Mucosa of descending colon (tissue), 3 donors: ENCODE data around the gene GRIK5. TPM values are rescaled to one million over a fixed set of nuclear protein-coding genes. Genes with fewer than 3 reads are reported as not detected.

Source experiments
- ATAC-seq: fragments of 200-7000 bp; cut with Tn5 transposase; one replicate; pipeline ENCODE4 v1.9.1; 2020; ENCODE audit warnings: mild to moderate bottlenecking, moderate library complexity
- DNase-seq, 3 donors: peaks; one replicate each; pipeline ENCODE4 v3.0.0-alpha.2; 2020
- H3K36me3 ChIP-seq: fragments of 200-600 bp; one replicate; pipeline ENCODE4 v1.8.0; 2021; ENCODE audit warnings: low read depth, mild to moderate bottlenecking
- H3K4me1 ChIP-seq: fragments of 200-600 bp; one replicate; pipeline ENCODE4 v1.8.0; 2021; ENCODE audit warnings: low read depth, mild to moderate bottlenecking
- H3K4me3 ChIP-seq: fragments of 200-600 bp; one replicate; pipeline ENCODE4 v1.8.0; 2021; ENCODE audit warnings: mild to moderate bottlenecking
- H3K9me3 ChIP-seq: fragments of 200-600 bp; one replicate; pipeline ENCODE4 v1.8.0; 2021; ENCODE audit warnings: mild to moderate bottlenecking
- intact Hi-C, 2 donors: fragments of 100-400 bp; cut with DNase I in 1 of 2; cut with micrococcal nuclease in 1 of 2; formaldehyde crosslinking; loops; one replicate each; pipeline versions ENCODE4 v1.11.0 to v1.11.1; 2022; cut with DNase I, micrococcal nuclease
- total RNA-seq, 3 donors: library from RNA; stranded (reverse); fragmentation: NEBNext Ultra II Directional in 2 of 3; extraction: Animal tissue kit (Norgen Biotek cat#: 25700) in 2 of 3; gene quantifications; one replicate each; pipeline versions ENCODE4 v1.2.1 to v1.2.4, GENCODE V29; 2021 to 2023
- TF ChIP-seq, protein P1 (sequence below): fragments of 200-600 bp; IDR thresholded peaks from one replicate; pipeline ENCODE4 v1.8.0; 2022; ENCODE audit warnings: antibody characterized with exemption, mild to moderate bottlenecking
- donor health status: DM: no; HTN: no; CAD: no; lungs with moderate emphysema.
- donor health status: DM: no; HTN: no; CAD: no.
- donor health status: DM: no; HTN: yes; CAD: no.

Gene GRIK5
- total RNA-seq, 3 donors from 2014 or later, result 0.67 to 25.8 (median 2.0) TPM

DNA sequence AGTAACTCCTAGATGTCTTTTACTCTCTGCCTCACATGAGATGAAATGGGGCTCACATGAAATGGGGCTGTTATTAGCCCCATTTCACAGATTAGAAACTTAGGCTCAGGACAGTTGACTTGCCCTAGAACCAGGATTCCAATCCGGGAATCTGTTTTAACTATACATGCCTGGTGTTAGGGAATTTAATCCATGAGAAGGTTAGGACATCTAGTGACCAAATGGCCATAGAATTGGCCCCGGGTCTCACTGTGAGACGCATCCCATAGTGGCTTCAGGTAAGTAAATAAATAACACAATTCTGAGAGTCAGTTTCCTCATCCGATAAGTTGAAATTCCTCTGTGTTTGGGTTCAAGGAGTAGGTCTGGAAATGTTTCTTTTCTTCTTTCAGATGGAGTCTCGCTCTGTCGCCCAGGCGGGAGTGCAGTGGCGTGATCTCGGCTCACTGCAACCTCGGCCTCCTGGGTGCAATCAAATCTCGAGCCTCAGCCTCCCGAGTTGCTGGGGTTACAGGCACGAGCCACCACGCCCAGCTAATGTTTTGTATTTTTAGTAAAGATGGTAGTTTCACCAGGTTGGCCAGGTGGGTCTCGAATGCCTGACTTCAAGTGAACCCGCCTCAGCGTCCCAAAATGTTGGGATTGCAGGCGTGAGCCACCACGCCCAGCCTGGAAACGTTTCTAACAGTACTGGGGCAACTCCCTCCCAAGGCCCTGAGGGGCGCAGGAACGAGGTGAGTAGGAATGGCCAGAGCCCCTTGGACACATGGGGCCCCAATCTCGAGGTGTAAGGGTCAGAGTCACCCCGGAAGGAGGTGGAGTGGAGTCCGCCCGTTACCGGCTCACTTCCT lies 4.7 kb upstream of the GRIK5 start:
- Histone ChIP-seq H3K4me1 (peaks cover 23% of the 10 kb centered on the region), H3K4me3 (peak overlapping the region; percentile 85), H3K36me3 (peaks cover 3% of the 10 kb centered on the region), H3K9me3 (no peaks in the 10 kb centered on the region)
- intact Hi-C loops, result no loop called here
- TF ChIP-seq, protein P1, sequence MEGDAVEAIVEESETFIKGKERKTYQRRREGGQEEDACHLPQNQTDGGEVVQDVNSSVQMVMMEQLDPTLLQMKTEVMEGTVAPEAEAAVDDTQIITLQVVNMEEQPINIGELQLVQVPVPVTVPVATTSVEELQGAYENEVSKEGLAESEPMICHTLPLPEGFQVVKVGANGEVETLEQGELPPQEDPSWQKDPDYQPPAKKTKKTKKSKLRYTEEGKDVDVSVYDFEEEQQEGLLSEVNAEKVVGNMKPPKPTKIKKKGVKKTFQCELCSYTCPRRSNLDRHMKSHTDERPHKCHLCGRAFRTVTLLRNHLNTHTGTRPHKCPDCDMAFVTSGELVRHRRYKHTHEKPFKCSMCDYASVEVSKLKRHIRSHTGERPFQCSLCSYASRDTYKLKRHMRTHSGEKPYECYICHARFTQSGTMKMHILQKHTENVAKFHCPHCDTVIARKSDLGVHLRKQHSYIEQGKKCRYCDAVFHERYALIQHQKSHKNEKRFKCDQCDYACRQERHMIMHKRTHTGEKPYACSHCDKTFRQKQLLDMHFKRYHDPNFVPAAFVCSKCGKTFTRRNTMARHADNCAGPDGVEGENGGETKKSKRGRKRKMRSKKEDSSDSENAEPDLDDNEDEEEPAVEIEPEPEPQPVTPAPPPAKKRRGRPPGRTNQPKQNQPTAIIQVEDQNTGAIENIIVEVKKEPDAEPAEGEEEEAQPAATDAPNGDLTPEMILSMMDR, result no peak
- ATAC-seq (no peak), DNase-seq (peak in 2 of 3 donors; percentile 55 to 66)

GRCh38 chr19:42071247-42071646 lies 1.2 kb upstream of the GRIK5 start:
- ATAC-seq, result no peak
- H3K9me3 ChIP-seq, result no peaks in the 10 kb centered on the region

DNA sequence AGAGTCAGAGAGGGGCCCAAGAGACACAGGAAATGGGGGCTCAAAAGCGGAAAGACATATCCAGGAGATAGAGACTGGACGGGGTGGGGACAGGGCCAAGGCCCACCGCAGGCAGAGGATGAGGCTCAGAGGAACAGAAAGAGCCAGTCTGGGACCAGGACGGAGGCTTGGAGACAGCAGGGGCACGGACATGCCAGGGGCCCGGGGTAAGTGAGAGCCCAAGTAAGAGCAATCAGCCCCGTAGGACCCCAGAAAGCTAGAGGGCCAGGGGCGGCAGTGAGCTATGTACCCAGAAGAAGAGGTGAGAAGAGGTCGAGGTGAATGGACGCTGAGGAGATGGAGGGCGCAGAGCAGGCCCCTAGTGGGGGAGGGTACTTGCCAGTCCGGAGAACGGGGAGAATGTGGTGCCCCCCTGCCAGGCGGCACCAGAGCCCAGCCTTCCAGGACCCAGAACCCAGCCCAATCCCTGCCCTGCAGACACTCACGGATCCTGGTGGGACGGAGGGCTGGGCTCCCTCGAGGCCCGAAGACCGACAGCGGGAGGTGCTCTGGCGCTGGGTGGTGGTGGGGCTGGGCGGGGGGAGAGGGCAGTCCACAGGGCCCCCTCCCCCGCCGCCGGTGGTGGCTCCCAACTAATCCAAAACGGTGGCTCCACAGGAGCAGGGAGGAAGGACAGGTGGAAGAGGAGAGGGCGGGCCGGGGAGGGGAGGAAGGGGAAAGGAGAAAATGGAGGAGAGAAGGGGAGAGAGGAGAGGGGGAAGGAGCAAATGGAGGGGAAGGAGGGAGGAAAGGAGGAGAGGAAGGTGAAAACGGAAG lies 1.0 kb downstream of the GRIK5 start:
- H3K36me3 ChIP-seq, result no peaks in the 10 kb centered on the region
- intact Hi-C loops, result no loop called here
- H3K4me1 ChIP-seq, result no peaks in the 10 kb centered on the region
- H3K4me3 ChIP-seq, result no peak overlapping the region
- TF ChIP-seq, protein P1, result no peak
- H3K9me3 ChIP-seq, result no peaks in the 10 kb centered on the region
- no peak for ATAC-seq
- DNase-seq, result peak in 1 of 3 donors; percentile 27

More at GRCh38 chr19:42071247-42071646, 1.2 kb upstream of the GRIK5 start:
- DNase-seq, result no peak
- H3K36me3 ChIP-seq, result peaks cover 3% of the 10 kb centered on the region
- TF ChIP-seq, protein P1, result no peak
- intact Hi-C loops, result no loop called here
- H3K4me1 ChIP-seq, result peaks cover 8% of the 10 kb centered on the region
- no peak overlapping the region for H3K4me3 ChIP-seq

DNA sequence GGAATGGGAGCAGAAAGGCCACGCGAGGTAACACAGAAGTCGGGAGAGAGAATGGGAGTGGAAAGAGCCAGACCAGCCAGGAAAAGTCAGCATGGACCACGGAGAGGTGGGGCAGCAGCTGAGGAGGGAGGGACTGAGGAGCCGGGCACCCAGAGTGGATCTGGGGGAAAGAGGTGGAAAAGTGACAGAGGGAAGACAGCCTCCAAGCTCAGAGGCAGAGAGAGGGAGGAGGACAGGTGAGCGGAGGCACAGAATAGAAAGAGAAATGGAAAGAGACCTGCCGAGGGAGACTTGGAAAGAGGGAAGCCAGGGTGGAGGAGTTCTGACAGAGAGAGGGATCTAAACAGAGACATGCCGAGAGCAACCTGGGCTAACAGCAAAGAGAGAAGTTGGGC lies 1.6 kb downstream of the GRIK5 start:
- Histone ChIP-seq H3K4me1 (no peaks in the 10 kb centered on the region), H3K4me3 (no peak overlapping the region), H3K9me3 (no peaks in the 10 kb centered on the region), H3K36me3 (no peaks in the 10 kb centered on the region)
- ATAC-seq, result no peak
- intact Hi-C loops, result no loop called here
- TF ChIP-seq, protein P1, result no peak
- DNase-seq, result no peak

DNA sequence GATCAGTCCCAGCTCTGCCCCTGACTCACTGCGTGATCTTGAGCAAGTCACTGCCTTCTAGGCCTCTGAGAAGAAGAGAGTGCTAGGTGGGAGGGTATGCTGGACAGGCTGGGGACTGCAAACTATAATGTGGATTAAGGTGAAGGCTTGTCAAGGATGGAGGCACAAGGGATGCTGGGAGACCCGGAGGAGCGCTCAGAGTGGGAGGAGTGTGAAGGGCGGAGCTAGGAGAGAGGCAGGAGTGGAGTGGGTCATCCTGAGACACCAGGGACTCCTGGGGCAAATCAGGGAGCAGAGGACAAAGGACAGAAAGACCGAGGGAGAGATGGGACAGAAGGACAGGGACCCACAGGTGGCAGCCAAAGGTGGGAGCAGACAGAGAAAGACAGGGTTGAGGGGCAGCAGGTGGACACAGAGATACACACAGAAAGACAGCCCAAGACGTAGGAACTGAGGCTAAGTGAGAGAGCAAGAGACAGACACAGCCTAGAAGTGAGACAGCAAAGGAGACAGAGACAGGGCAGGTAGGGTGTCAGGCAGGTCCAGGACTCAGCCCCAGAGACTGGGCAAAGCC lies 2.6 kb downstream of the GRIK5 start:
- DNase-seq, result peak in 1 of 3 donors; percentile 8
- H3K9me3 ChIP-seq, result no peaks in the 10 kb centered on the region
- TF ChIP-seq, protein P1, result no peak
- H3K4me3 ChIP-seq, result no peak overlapping the region
- no peak for ATAC-seq
- no peaks in the 10 kb centered on the region for H3K36me3 ChIP-seq
- intact Hi-C loops, result no loop called here
- H3K4me1 ChIP-seq, result no peaks in the 10 kb centered on the region
